HG02885 (cell line): ENCODE measurements around the gene RALGPS1.

ENCODE experiments used
- ATAC-seq: cut with Tn5 transposase; IDR thresholded peaks from one replicate; pipeline ENCODE4 v1.9.1; 2021; ENCODE audit warnings: mild to moderate bottlenecking; ENCODE audit not compliant: unreplicated experiment, poor library complexity

RALGPS1 gene

DNA sequence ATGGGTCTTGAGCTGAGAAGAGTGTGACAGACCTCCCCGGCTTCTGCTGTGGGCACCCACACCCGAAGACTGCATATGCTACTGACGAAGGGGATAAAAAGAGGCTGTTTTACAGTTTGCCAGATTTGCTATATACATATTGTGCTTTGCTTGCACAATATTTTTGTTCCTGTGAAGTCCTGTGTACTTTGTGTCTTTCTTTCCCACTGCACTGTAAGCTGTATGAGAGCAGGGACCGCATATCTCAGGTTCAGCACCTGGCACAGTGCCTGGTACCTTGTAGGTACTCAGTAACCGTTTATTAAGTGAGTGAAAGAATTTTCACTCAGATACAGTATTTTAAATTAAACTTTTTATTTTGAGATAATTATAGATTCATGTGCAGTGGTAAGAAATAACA lies 341.7 kb downstream of the RALGPS1 start:
- no peak for ATAC-seq

DNA sequence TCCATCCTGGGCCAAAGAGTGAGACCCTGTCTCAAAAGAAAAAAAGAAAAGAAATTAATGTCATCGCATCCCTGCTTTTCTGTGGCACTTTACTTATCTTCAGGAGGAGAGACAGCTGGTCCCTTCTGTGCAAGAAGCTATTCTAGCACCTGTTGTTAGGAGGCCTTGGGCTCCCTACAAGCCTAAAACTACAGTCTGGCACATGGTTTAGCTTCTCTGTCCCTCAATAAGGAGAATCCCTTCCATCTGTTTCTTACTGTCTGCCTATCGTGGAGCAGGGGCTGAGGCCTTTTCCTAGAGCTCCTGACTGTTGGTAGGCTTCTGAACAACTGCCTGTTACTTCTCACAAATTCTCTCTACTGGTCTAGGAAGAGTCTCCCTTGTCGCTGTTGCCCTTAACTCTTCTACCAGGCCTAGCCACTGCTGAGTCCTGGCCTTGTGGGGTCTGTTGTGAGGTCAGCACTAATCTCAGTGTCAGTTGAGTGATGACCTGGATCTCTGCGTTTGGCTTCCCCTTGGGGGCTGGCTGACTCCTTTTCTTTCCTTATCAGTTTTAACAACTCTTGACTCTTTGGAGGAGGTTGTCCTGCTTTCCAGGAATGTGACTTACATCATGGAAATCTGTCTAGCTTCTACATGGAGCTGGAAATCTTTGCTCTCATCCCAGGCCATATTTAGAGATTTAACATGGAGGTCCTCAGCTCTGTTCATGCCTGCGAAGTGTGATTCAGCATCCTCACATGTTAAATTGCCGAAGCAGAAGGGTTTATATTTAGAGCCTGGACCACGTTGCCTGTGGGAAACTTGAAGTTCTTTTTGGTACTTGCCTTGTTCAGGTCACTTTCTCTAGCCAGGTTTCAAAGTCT lies 344.3 kb downstream of the RALGPS1 start:
- no peak for ATAC-seq

DNA sequence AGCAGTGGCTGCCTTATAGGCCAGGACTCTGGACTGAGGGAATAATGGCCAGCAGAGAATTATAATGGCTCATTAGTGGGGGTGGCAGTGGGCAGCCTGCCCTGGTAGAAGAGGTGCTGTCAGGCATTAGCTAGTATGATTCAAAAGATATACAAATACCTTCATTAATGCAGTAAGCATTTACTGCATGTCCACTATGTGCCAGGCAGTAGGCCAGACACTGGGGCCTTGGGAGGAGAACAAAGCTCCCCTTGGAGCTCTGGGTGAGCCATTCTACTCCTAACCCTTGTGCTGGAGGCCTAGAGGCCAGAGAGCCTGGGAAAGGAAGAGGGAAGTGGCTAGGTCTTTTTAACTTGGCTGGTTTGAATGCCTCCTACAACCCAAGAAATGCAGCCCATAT lies 348.0 kb downstream of the RALGPS1 start:
- no peak for ATAC-seq

DNA sequence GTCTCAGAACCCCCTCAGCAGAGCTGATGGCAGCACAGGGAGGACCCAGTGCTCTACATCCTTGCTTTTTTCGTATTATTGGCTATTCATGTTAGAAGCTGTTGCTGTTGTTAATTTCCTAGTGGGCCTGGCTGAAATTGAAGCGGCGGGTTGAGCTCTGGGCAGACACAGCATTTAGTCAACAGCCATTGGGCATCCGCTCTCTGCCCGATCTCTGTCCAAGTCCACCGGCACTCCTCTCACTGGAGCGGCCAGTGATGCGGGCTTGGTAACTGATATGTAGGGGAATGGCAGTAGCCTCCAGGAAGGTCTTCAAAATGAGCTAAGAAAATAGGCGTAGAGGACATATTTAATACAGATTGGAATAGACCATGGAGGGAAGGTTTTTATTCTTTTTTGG lies 348.7 kb downstream of the RALGPS1 start:
- no peak for ATAC-seq

GRCh38 chr9:127263664-127264063 lies 349.1 kb downstream of the RALGPS1 start:
- ATAC-seq, result no peak

- no peak for ATAC-seq
These were observed 350.1 kb downstream of the RALGPS1 start, which contains the start of gene GARNL3 for GRCh38 chr9:127264462-127265219. Gene GARNL3 (plus strand): TSS chr9:127264774. CDS start chr9:127264878, 104 bp downstream.

- ATAC-seq, result no peak
These were observed 353.4 kb downstream of the RALGPS1 start for GRCh38 chr9:127267793-127268525.

DNA sequence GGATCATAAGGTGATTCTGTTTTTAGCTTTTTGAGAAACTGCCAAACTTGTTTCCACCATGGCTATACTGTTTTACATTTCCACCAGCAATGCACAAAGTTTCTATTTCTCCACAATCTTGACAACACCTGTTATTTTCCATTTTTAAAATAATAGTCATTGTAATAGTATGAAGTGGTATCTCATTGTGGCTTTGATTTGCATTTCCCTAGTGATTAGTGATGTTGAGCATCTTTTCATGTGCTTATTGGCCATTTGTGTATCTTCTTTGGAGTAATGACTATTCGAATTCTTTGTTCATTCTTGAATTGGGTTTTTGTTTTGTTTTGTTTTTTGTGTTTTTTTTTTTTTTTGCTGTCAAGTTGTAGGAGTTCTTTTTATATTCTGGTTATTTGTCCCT lies 354.9 kb downstream of the RALGPS1 start:
- ATAC-seq, result no peak
